ENCODE data around the gene POLDIP2.
A peak's percentile ranks its signal among the peaks of the same experiment; 100 is the strongest.
"Not testable (repeated sequence)": the region's sequence is repeated elsewhere in the genome, so short reads cannot be mapped to it uniquely, and the experiment has no call there.

Gene POLDIP2

DNA sequence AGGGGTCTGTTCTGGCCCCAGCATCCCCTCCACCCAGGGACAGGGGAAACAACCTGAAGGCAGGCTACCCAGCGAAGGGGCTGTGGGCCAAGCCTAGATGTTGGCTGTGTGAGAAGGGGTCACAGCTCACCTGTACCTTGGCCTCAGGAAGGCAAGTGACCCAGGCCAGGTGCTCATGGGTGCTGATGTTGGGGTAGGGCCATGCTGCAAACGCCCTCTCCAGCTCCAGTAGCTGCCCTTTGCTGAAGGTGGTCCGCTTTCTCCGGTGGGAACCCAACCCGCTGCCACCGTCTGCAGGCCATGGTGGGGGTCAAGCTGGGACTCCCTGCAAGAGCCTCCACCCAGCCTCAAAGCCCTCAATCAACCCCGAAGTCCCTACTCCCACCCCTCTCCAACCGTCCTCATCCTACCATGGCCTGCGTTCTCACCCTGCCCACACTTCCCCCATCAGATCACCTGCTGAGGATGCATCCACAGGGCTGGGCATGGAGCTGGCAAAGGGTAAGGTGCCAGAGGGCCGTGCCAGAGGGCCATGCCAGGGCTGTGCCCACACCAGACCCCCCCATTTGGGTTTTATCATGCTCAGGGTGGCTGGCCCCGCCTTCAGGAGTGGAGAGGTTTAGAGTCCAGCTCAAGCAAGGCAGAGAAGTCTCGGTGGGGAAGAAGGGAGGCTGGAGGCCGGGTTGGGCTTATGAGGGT is 7.5 kb upstream of the POLDIP2 start, which contains the start of gene SEBOX:
Gene SEBOX (minus strand): TSS at position 535 of the 699 bp plus-strand sequence. CDS start 48 bp downstream, at position 487.
- no peak for DNase-seq

DNA sequence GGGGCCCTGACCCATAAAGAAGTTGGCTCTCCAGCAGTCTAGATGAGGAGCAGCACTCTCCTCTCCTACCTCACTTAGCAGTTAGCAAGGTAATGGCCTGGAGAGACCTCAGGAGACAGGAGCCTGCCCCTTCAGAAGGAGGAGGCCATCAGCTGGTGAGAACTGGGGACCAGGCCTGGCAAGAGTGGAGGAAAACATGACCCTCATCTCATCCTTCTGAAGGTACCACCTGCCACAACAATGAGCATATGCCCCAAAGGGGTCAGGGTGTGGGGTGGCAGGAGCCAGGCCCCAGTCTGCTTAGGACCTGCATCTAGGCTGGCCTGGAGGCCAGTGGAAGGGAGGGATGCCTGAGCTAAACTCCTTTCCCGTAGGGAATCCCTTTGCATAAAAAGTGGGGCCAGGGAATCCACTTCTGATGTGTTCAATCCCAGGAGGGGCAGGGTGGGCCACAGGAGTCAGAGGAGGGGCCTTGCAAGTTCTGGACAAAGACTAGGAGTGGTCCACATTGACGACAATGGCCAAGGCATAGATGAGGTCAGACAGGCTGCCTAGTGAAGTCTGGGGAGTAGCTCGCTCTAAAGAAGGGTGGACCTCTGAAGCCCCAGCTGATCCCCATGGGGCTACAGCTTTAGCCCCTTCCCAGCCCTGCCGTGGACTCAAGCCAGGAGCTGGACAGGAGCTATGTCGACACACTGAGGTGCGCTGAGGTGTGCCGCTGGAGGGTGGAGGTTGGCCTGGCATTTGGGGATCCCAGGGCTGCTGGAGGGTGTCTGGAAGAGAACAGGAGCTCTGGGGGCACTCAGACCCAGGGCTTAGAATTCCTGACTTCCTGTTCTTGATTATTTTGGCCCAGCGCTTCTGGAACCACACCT is 6.7 kb upstream of the POLDIP2 start:
- DNase-seq, result no peak

DNA sequence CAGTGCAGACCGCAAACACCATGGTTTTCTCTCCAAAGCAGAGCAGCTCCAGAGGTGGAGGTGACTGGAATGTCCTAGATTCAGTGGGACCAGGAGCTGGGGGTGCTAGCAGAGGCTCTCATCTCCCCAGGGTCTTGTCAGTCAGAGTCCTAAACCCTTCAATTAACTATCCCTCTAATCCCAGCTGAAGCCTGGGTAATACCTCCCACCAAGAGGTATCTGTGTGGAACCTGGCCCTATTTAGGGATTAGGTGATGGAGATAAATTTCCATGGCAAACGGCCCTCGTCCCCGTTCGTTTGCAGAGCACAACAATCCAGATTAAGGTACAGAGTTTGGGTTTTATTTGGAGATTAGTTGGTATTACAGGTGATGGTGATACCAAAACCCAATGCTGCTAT is 5.9 kb upstream of the POLDIP2 start:
- no peak for DNase-seq

DNA sequence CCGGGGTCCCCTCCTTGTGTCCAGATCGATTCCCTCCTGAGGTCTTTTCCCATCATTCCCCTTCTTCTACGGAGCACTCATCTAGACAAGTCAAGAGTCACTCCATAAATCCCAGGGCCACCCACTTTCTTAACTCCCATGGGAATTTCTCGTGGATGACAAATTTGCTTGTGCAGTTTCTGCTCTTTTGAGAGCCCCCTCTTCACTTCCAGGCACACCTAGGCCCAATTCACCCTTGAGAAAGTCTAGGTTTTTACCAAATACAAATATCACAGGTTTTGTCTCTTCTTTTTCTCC is 522 bp upstream of the POLDIP2 start:
- no peak for DNase-seq

DNA sequence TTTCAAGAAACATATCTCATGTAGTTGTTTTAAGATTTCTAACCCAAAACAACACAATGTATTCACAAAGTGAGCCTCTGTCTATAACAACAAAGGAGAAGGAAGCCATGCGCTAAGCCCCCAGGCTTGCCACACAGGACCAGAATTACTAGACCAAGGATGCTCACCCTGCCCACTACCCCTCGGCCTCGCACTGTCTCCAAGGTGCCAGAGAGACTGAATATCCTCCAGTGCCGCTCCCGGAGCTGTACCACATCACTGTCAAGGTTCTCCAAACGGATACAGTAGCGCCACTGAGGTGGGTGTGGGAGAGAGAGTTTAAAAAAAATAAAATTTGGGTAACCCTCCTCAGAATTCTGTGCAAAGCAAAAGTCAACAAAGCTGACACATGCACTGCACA is 7.1 kb downstream of the POLDIP2 start:
- DNase-seq, result no peak

DNA sequence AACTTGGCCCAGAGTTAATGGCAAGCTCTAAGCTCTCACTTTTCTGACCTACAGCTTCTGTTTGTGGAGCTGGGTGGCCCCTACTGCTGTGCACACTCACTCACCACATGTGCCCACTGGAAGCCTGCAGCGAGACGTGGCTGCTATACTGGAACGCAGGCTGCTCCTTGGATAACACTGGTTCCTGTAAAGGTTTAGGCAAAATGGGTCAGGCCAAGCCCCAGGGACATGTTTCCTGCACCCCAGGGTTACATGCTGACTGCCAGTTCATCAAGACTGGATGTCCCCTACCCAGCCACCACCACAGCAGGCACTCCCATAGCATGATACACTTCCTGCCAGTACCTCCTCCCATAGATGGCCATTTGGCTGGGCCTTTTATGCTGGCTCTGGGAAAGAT is 8.3 kb downstream of the POLDIP2 start:
- no peak for DNase-seq

DNA sequence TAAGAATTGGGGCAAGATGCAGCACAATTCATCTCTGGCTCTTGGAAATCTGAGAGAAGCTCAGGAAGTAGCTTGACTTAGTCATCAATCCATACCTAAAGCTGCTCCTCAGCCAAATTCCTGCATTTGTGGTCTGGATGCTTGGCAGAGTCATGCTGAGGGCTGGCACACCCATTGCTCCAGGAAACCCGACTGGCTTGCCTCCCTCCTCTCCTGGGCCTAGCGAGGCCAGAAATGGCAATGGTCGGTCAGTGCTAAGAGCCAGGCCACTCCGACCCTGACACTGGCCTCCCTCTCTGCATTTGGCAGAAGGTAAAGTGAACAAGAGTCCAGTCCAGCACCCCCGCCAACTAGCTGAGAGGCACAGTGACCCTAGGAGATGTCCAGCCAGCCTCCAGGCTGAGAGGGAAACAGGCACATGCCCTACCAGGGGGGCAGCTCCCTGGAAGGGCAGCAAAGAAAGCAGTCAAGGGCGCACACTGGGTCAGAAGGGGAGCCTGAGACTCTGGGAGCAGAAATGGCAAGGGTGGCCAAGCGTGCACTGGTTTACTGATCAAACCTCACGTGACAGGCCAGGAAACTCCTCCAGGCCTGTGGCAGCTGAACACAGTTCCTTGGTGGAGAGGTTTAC is 10.0 kb downstream of the POLDIP2 start:
- no peak for DNase-seq

DNA sequence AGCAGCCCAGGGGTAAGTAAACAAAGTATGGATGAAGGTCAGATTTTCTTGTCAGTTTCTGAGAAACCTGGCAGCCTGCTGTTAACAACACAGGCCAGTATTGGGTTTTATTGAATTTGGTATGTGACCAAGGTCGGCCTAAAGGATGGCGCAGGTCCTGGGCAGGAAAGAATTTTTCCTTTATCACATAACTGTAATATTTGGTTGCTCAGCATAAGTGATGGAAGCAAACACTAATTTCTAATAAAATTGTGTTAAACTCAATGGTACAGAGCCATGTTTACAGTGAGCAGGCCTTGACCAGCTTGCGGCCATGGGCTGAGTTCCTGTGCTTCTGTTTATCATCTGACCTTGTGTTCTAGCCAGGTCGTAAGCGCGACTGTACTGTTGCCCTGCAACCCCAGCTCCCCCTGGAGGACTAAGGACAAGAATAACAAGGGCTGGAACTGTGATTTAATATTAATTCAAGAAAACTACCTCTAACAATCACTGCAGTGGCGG is 10.5 kb downstream of the POLDIP2 start:
- DNase-seq, result no peak

DNA sequence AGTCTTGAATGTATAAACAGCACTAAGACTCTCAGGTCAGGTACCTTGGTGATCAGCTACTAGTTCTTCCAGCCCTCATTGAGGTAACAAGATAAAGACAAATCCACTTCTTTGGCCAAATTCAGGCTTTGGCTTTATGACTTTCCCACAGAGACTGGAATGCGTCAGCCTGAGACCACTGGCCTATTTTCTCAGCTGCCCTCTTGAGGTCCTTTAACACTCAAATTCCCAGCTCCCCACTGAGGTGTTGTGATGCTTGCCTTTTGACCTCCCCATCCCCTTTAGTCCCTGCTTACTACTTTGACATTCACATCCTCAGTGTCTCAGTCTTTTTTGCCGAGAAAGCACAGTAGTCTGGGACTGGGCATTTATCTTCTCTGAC is 11.1 kb downstream of the POLDIP2 start:
- no peak for DNase-seq

DNA sequence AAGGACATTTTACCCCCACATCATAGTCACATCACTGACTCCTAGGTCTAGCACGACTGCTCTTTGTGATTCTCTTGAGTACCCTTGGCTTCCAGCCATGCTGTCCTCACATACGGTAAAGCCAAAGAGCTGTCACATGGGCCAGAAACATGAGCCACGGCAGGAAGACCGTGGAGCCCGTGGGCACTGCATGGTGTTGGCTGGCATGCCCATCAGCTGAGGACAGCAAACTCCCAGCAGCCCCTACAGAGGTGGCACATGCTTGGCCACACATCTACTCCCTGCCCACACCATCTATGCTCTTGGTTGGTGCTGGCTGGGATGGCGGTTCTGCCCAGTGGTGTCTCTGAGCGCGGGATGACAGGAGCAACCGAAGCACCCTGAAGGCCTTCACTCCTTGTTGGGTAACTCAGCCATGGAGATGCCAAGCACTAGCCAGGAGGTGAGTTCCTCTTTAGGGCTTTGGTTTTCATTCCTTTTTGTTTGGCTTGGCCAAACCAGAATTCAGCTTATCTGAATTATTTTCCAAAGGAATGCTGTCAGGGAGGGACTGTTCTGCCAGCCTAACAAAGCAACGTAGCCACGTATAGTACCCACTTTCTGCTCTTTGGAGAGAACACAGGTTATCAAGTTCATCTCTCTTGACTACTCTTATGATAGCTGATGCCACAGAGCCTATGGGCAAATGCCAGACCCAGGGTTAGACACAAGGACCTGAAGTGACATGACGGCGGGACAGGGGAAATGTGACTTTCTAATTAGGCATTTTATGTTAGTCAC is 11.7 kb downstream of the POLDIP2 start:
- peak; percentile 28 for DNase-seq

DNA sequence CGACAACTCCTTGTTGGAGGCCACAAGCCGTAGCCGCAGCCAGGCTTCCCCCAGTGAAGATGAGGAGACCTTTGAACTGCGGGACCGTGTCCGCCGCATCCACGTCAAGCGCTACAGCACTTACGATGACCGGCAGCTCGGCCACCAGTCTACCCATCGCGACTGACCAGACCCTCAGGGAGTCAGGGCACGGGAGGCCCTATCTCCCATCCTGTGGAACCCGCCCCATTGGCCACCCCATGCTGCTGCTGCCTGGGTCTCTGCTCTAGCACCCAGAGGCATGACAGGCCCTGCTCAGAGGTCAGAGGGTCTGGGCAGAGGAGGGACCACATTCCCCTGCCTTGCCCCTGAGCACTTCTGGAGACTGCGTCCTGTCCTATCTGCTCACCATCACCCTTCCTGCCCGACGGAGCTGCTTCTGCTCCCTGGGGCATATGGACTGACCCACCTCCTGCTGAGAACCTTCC is 12.9 kb downstream of the POLDIP2 start:
- DNase-seq, result no peak

DNA sequence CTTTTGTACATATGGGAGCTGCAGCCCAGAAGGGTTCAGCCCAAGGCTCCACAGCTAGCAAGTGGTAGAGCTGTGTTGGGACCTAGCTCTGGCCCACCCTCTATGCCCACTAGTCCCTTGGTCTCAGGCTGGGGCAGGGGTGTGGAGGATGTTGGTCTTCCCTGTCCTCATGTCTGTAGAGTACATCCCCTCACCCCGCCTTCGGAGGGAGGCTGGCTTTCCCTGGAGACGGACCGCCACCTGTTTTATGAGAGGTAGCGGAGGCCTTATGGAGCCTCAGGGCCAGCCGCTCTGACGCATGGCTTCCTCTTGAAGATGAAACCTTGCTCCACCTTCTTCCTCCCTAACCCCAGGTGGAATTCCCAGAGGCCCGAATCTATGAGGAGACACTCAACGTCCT is 13.3 kb downstream of the POLDIP2 start:
- DNase-seq, result no peak

DNA sequence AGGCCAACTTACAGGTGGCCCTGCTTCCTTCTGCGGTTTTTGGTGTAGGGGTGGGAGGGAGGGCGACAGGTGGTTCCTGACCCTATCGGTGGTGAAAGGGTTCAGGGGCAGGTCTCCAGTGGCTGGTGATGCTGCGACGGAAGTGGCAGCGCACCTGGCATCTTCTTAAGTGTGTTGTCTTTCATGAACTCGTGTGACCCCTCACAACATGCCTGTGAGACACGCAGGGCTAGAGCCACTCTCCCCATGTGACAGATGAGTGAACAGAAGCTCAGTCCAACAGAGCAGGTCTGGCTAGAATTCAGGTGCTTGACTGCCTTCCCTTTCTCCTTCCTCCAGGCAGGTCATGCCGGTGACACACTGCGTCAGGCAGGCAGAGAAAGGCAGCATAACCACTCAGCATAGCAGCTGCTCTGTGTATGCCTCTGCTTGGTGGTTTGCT is 13.8 kb downstream of the POLDIP2 start:
- no peak for DNase-seq

DNA sequence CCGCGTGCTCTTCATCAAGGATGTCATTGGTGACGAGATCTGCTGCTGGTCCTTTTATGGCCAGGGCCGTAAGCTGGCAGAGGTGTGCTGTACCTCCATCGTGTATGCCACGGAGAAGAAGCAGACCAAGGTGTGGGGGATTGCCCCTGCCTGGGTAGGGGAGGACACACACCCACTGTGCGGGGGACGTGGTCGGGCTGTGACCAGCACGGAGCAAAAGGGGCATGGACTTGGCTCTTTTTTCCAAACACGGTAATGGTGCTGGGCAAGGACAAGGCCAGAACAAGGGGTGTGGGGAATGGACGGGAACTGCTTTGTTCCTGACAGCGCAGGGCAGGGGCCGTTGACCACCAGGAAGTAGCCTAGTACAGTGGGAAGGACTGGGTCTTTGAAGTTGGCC is 15.0 kb downstream of the POLDIP2 start:
- no peak for DNase-seq

DNA sequence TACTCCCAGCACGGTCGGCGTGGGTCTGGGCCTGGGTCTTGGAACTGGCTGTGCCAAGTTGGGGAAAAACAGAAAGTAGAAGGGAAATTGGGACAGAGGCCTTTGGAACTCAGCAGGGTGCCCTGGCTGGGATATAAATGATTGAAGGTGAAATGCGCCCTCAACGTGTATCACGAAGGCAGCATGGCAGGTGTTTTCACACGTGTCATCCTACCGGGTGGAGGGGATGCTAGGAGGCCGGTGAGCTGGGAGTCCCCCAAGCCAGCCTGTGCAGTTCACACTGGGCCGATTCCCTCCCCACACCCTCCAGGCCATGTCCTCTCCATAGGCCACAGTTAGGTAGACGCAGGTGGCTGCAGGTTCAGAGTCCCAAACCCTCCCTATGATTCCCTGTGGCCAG is 15.8 kb downstream of the POLDIP2 start:
- no peak for DNase-seq

DNA sequence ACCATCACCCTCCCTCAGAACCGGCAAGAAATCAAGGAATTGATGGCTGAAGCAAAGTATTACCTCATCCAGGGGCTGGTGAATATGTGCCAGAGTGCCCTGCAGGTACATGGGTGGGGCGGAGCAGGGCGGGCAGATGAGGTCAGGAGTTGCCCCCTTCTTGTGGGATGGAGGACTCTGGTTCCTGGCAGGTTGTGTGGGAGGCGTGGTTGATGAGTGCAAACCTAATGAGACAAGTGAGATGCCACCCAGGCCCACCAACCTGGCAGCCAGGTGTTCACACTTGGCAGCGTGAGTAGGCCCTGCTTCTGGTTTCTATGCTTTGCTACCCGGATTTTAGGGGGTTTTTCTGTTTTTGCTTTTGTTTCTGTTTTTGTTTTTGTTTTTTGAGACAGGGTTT is 17.0 kb downstream of the POLDIP2 start:
- no peak for DNase-seq

DNA sequence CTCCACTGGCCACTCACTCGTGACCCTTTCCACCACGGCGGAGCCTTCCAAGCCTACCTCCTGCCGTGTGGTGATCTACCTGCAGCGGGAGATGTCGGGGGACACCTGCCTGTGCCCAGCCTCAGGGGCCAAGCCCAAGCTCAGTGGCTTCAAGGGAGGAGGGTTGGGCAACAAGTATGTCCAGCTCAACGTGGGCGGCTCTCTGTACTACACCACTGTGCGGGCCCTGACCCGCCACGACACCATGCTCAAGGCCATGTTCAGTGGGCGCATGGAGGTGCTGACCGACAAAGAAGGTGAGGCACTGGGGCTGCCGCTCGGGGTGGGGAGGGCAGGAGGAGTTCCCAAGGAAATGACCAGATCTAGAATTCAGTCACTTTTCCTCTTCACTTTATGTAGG is 17.9 kb downstream of the POLDIP2 start:
- DNase-seq, result no peak

DNA sequence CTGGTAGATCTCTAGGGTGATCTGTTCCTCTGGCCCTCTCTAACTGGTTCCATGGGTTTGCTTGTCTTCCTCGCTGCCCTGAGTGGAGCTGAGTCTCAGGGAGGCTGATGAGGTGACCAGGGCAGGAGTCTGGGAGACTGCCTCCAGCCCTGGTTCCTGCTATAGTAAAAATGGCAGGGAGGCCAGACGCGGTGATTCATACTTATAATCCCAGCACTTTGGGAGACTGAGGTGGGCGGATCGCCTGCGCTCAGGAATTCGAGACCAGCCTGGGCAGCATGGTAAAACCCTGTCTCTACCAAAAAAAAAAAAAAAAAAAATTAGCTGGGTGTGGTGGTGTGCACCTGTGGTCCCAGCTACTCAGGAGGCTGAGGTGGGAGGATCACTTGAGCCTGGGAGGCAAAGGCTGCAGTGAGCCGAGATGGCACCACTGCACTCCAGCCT is 18.5 kb downstream of the POLDIP2 start:
- DNase-seq, result not testable (repeated sequence)

DNA sequence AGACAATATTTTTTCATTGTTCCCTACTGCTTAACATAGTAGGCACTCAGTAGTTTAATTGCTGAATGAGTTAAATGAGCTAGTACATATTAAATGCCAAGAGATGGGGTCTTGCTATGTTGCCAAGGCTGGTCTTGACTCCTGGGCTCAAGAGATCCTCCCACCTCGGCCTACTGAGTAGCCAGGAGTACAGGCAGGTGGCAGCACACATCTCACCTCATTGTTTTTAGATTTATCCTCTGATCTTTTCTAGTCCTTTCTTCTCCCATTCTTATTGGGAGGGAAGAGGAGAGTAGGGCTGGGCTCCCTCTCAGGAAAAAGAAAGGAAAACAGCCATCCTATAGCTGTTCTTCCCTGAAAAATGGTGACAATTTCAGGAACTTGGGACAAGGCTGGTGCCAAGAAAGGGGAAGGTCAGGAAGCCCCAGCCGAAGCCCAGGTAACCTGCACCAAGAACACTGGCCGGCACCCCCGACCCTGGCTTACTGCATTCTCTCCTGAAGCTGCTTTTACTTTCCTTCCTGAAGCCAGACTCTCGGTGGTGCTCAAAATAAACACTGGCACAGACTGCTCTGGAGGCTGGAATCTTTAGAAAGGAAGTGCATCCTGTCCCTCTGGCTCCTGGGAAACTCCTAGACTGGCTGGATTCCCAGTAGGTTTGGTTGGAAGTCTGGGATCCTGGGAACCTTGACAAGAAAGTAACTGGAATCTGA is 19.1 kb downstream of the POLDIP2 start:
- no peak for DNase-seq

DNA sequence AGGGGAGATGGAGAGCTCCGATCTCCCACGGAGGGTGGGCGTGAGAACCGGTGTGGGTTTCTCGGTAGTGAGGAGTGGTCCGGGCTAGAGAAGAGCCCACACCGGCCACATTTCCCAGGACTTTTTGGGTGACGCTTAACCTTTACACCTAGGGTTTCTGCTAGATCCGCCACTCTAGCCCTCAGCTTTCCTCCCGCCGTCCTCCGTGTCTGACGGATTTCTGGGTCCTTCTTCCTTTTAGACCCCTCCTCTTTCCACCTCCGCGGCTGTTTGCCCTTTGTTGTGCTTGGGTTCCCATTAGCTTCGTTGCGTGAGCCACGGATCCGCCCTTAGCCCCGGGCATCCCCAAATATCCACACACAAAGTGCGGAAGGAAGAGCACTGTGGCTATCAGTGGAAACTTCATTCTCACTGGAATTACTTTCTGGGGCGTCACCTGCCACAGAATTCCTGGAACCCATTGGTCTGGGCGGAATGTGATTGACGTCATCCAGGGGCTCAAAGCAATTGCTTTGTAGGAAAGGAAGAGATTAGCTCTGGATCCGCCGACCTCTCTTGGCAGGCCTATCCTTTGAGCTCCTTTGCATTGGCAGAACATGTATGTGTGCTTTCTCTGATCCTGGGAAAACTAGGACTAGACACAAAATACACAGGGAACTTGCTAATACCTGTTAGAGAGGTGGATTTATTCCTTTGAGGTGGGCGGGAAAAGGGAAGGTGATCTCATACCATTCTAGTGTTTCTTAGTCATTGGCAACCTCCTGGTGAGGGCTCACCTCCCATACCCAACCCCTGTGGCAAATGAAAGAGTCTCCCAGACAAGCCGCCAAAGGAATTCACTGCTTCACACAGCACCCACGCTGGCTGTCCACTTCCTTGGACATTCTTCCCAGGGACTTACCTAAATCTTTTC is 21.1 kb downstream of the POLDIP2 start:
- DNase-seq, result peak; percentile 43

Data from NCI-H1105 (cell line).